Brain pericyte (primary cell): ENCODE data around the gene CLDN3.
"Not testable (repeated sequence)": the region's sequence is repeated elsewhere in the genome, so short reads cannot be mapped to it uniquely, and the experiment has no call there.

Experiments used
- DNase-seq: peaks from one replicate; pipeline ENCODE4 v3.0.0-alpha.2; 2012; ENCODE audit warnings: low read depth, low spot score

The CLDN3 gene

DNA sequence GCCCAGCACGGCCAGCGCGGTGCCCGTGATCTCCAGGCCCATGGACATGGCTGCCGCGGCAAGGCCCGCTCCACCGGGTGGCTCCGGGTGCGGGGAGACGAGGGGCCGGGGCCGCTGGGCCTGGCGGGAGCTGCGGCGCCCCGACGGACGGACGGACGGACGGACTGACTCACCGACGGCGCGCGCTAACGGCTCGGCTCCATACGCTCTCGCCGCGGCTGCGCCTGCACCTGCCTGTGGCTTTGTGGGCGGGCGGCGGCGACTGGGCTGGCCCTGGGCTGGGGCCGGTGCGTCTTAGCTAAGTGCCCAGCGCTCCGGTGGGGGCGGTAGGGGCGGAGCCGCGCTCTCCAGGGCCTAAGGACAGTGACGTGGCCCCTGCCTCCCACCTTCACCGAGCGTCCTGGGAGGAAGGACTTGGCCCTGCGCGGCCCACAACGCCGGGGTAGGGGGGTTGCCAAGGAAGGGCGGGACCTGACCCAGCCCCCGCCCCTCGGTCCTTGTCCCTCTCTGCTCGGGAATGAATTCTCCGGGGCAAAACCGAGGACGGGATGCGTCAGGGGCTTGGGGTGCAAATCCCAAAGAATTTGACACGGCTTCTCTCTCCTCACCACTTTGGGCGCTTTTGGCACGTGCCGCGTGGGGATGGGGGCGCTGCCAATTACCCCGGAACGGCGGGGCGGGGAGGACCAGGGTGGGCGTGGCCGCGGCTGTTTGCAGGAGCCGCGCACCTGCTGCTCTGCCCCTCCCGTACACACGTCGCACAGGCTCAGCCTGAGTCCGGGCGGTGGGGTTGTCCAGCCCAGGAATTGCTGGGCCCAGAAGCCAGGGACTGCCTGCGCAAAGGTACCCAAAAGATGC, at the start of gene CLDN3:
TSS of gene CLDN3 (minus strand) at position 269 of the 858 bp plus-strand sequence. CDS start at position 48, 221 bp downstream.
- DNase-seq = no peak

GRCh38 chr7:73817121-73817520, 47.1 kb upstream of the CLDN3 start:
- no peak for DNase-seq

DNA sequence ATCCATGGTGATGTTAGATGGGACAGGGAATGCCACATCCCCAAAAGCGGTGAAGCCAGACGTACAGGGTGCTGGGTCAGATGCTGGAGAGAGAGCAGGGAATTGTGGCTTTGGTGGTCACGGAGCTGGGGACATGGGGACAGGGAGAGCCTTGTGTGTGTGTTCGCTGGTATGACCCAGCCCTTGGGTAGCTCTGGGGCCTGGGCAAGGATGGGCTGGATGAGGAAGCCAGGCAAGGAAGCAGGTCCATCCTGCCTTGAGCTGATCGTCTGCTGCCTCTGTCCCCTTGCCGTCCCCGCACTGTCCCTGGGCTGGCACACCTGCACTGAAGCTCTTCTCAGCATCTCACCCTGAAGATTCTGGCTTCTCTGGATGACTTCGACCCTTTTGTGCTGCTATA, 45.4 kb upstream of the CLDN3 start:
- DNase-seq = no peak

- no peak for DNase-seq
These were observed 42.9 kb upstream of the CLDN3 start for GRCh38 chr7:73812996-73813395.

GRCh38 chr7:73811760-73812168, 41.7 kb upstream of the CLDN3 start:
- no peak for DNase-seq

- DNase-seq = no peak
These were observed 40.9 kb upstream of the CLDN3 start for GRCh38 chr7:73810998-73811360.

GRCh38 chr7:73809467-73809951, 39.4 kb upstream of the CLDN3 start:
- DNase-seq = no peak

- no peak for DNase-seq
These were observed 32.4 kb upstream of the CLDN3 start for GRCh38 chr7:73802459-73802858.

DNA sequence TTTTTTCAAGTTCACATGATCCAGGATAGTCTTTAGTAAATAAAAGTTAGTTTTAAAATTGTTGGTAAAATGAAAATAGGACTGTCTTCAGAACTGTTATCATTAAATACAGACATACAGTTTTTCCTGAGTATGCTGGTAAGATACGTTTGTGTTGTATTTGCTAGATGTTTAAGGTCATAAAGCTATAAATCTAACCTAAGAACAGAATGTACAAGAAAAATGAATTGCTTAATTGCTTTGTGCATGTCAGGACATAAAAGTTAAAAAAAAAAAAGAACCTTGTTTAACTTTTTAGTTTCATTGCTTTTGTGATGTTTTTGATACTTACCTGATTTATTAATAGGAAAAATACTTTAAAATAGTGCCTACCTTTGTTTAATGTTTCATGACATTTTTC, 31.5 kb upstream of the CLDN3 start:
- no peak for DNase-seq

GRCh38 chr7:73799282-73800141, 29.4 kb upstream of the CLDN3 start:
- no peak for DNase-seq

DNA sequence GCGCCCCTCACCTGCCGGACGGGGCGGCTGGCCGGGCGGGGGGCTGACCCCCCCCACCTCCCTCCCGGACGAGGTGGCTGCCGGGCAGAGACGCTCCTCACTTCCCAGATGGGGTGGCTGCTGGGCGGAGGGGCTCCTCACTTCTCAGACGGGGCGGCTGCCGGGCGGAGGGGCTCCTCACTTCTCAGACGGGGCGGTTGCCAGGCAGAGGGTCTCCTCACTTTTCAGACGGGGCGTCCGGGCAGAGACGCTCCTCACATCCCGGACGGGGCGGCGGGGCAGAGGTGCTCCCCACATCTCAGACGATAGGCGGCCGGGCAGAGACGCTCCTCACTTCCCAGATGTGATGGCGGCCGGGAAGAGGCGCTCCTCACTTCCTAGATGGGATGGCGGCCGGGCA, 27.1 kb upstream of the CLDN3 start:
- not testable (repeated sequence) for DNase-seq

DNA sequence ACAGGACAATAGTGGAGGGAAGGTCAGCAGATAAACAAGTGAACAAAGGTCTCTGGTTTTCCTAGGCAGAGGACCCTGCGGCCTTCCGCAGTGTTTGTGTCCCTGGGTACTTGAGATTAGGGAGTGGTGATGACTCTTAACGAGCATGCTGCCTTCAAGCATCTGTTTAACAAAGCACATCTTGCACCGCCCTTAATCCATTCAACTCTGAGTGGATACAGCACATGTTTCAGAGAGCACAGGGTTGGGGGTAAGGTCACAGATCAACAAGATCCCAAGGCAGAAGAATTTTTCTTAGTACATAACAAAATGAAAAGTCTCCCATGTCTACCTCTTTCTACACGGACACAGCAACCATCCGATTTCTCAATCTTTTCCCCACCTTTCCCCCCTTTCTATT, 26.6 kb upstream of the CLDN3 start:
- not testable (repeated sequence) for DNase-seq

GRCh38 chr7:73795188-73795587, 25.1 kb upstream of the CLDN3 start:
- not testable (repeated sequence) for DNase-seq

DNA sequence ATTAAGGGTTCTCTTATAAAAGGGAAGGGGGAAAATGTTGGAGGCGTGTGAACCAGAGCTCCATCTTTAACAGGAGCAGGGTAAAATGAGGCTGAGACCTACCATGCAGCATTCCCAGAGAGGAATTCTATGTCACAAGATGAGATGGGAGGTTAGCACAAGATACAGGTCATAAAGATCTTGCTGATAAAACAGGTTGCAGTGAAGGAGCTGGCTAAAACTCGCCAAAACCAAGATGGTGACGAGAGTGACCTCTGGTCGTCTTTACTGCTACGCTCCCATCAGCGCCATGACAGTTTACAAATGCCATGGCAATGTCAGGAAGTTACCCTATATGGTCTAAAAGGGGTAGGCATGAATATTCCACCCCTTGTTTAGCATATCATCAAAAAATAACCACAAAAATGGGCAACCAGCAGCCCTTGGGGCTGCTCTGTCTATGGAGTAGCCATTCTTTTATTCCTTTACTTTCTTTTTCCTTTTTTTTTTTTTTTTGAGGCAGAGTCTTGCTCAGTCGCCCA, 21.2 kb upstream of the CLDN3 start:
- DNase-seq = not testable (repeated sequence)

DNA sequence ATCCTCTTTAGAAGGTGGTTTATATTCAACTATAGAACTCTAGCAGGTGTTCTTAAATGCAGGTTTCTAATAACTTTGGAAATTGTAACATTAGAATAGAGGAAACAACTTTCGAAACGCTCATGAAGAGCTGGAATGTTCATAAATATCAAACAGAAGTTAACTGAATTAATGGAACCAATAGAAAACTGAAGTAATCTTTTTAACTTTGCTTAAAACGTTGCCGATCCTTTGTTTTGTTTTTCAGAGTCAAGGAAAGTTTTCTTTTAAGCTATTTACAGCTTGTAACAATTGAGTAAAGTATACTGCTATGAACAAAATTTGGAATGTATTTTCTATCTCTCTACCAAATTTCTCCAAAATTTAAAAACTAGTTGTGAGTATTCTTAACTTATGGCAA, 19.0 kb upstream of the CLDN3 start:
- DNase-seq = no peak

GRCh38 chr7:73787786-73788048, 17.6 kb upstream of the CLDN3 start:
- not testable (repeated sequence) for DNase-seq

DNA sequence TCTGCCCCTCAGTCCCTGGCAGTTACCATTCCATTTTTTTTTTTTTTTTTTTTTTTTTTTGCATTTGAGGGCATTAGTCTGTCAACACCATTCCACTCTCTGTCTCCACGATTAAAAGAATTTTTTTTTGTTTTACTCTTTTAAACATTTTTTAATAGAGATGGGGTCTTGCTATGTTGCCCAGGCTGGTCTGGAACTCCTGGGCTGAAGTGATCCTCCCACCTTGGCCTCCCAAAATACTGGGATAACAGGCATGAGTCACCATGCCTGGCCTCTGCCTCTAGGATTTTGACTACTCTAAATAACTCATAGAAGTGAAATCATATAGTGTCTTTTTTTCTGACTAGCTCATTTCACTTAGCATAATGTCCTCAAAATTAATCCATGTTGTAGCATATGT, 16.5 kb upstream of the CLDN3 start:
- no peak for DNase-seq

DNA sequence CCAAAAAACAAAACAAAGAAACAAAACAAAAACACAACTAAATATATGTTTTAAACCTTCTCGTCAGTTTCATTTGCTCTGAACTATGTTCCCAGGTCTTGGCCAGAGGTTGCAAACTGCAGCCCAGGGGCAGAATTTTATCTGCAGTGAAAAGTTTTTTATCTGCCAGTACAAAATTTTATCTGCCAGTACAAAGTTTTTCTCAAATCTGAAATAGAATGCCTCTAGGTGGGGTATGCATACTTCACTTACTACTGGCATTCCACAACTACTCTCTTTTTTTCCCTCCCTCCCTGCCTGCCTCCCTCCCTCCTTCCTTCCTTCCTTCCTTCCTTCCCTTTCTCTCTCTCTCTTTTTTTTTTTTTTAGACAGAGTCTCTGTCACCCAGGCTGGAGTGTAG, 9.4 kb upstream of the CLDN3 start:
- DNase-seq = no peak

- DNase-seq = no peak
These were observed 8.8 kb upstream of the CLDN3 start for GRCh38 chr7:73778801-73779389.

DNA sequence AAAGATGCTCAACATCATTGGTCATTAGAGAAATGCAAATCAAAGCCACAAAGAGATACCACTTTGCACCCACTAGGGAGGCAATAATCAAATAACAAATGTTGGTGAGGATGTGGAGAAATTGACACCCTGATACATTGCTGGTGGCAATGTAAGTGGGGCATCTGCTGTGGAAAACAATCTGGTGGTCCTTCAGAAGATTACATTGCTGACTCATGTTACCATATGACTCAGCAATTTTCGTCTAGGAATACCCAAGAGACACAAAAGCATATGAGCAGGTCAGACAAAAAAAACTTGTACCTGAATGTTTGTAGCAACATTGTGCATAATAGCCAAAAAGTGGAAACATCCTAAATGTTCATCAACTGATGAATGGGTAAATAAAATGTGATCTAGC, 4.9 kb upstream of the CLDN3 start:
- no peak for DNase-seq

DNA sequence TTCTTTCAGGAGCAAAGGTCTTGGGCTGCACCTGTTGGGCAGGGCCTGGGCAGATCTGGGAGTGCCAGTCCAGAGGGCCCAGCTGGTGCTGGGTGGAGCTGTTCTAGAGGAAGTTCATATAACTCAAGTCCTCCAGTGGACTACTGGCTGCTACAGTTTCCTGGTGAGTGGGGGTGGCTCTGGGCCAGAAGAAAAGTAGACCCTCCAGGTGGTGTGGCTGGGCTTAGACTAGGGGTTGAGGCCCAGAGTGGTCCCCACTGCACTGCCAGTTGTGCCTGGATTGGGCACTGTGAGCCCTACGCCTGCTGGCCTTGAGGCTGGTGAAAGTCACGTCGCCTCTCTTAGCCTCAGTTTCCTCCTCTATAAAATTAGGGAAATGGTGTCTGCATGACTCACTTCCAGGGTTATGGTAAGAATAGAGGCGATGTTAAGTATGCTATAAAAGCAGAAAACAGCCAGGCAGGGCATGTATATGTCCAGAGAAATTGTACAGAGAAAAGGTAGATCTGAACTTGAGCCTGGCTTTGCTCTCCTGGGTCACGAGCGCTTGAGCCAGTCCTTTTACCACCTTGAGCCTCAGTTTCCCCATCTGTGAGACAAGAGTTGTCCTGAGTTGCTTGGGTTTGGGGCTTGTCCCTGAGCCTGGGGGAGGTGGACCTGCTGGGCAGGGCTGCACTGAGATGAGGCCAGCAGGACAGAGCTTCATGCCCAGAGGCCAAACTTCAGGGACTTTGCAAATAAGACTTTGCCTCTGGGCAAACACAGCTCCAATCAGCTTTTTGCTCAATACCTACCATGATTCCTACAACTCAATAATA, 3.8 kb upstream of the CLDN3 start:
- no peak for DNase-seq
